ENCODE measurements around the gene BMP15.

BMP15 gene

DNA sequence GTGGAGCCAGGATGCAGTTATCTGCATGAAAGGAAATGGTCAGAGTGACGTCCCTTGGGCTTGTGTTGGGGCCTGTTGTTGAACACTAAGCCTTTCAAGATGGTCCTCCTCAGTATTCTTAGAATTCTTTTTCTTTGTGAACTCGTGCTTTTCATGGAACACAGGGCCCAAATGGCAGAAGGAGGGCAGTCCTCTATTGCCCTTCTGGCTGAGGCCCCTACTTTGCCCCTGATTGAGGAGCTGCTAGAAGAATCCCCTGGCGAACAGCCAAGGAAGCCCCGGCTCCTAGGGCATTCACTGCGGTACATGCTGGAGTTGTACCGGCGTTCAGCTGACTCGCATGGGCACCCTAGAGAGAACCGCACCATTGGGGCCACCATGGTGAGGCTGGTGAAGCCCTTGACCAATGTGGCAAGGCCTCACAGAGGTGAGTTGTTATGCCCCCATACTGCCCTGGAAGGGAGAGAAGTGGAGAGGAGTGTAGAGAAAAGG is at the start of gene BMP15:
BMP15 (plus strand) TSS at position 51 of the 492 bp plus-strand sequence; CDS start at position 100, 49 bp downstream.
- no peak for DNase-seq

DNA sequence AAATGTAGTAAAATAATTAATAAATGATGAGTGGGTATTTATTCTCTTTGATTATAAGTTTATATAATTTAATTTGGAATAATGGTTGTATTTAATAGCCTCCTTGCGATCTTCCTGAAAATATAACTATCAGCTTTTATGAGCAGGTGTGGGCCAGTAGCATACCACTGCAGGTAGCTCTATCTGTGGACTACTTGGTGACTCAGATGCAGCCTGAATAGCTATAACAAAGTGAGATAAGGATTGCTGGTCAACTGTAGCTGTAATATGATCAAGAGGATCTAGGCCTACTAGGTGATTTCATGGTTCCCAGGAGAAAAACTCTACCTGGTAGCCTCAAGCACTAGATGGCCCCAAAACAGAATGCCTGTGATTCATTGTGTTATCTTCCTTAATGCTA is 47.1 kb upstream of the BMP15 start:
- no peak for DNase-seq

- DNase-seq, result no peak
These were observed 45.2 kb upstream of the BMP15 start for GRCh38 chrX:50865311-50865710.

DNA sequence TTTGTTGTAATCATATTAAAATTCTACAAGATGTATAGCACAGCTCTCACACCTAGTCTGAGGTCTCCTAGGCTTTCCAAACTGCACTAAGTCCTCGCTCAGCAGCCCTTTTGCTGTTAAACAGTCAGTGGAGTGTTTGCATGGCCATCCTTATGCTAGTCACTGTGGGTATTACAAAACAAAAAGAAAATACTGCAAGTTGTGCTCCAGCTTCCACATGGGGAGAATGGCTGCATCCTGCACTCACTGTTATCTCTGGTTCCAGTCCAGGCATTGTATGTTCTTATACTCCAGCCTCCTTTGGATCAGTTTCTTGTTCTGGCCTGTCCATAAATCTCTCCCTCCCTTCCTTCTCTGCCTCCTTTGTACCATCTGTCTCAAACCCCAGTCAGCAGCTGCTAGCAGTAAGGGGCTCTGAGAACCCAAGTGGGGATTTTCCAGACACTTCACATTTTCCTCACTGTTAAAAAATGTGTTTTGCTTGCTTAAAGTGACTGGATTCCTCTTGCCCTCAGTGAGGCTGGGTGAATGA is 38.5 kb upstream of the BMP15 start:
- no peak for DNase-seq

- DNase-seq, result no peak
These were observed 35.7 kb upstream of the BMP15 start for GRCh38 chrX:50874876-50875275.

DNA sequence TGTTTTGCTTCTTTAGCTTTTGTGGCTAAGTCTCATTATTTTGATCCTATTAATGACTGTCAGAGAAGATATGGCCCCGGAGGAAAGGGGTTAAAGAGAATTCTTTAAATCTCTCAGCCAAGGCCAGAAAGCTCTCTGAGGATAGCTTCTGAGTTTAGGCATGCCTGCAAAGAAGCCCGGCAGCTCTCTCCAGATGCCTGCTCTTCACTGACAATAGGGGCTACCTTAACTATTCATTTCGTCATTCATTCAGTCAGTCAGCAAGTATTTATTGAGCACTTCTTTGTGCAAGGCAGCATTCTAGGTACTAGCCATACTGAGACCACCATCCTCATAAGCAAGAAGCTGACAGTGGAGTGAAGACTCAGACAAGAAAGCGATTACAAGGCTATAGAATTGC is 34.0 kb upstream of the BMP15 start:
- DNase-seq, result no peak

- no peak for DNase-seq
These were observed 33.2 kb upstream of the BMP15 start for GRCh38 chrX:50877310-50877709.

DNA sequence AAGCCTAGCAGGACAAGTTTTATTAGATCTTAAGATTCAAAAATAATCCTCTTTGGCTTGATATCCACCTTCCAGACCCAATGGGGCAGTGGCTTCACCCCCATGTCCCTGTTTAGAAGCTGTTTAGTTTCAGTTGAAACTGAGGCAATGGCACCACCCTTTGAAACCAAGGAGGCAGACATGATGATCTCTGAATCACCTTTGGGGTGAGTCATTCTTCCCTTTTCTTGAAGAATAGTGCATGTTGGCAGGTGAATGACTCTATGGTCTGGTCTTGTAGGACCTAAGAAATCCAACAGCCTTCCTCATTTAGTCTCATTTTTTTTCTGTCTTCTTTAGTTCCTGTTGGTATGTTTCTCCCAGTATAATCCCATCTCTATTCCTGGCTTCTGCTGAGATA is 29.5 kb upstream of the BMP15 start:
- DNase-seq, result no peak

GRCh38 chrX:50888884-50889283 is 21.7 kb upstream of the BMP15 start:
- DNase-seq, result no peak

DNA sequence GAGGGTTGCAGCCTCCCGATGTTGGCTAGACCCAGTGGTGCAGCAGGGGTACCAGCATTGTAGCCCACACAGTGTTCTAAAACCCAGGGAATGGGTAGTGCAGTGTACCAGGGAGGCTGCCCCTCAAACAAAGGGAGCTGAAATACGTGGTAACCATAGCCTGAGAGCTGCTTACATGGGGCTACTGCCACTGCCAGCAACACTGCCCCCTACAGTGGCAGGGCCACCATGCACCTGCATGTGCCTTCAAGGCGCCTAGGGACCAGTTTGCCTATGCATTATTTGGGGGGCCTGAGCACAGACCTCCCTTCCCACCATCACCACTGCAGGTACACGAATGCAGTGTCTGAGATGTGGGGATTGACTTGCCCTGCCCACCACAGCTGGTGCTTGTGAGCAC is 21.0 kb upstream of the BMP15 start:
- no peak for DNase-seq

GRCh38 chrX:50893047-50893446 is 17.5 kb upstream of the BMP15 start:
- DNase-seq, result no peak

DNA sequence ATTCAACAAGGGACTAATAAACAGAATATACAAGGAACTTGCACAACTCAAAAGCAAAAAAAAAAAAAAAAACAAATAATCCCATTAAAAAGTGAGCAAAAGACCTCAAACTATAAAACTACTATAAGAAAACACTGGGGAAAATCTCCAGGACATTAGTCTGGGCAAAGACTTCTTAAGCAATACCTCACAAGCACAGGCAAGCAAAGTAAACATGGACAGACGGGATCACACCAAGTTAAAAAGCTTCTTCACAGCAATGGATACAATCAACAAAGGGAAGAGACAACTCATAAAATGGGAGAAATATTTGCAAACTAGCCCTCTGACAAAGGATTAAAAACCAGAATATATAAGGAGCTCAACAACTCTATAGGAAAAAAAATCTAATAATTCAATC is 17.1 kb upstream of the BMP15 start:
- DNase-seq, result no peak

DNA sequence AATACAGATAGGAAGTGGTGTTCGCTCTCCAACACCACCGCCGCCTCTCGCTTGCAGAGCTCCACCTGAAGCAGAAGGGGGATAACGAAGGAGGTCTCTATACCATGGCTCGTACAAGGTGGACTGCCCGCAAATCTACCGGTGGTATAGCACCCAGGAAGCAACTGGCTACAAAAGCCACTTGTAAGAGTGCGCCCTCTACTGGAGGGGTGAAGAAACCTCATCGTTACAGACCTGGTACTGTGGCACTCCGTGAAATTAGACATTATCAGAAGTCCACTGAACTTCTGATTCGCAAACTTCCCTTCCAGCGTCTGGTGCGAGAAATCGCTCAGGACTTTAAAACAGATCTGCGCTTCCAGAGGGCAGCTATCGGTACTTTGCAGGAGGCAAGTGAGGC is 5.2 kb upstream of the BMP15 start:
- DNase-seq, result no peak

- DNase-seq, result no peak
These were observed 3.0 kb downstream of the BMP15 start for GRCh38 chrX:50913520-50913919.

DNA sequence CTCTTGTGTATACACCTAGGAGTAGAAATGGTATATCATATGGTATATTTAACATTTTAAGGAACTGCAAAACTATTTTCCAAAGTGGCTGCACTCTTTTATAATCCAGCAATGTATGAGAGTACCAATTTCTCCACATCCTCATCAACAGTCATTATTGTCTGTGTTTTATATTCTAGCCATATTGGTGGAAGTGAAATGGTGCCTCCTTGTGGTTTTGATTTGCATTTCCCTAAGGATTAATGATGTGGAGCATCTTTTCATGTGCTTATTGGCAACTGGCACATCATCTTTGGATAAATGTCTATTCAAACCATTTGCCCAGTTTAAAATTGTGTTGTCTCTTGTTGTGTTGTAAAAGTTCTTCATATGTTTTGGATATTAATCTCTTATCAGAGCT is 9.6 kb downstream of the BMP15 start:
- no peak for DNase-seq

DNA sequence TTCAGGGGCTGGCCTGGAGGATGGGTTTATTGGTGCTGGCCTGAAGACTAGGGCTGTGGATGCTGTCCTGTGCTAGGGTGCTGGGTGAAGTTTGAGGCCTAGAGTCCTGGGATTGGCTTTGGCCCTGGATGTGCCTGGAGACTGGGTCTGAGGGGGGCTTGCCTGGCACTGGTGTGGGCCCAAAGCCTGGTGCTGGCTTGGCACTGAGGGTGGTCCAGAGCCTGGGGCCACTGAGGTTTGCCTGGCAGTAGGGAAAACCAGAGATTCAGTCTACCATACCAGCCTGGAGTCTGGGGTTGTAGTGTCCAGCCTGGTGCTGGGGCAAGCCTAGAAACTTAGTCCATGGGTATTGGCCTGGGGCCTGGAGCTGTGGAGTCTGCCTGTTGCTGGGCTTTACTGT is 16.6 kb downstream of the BMP15 start:
- no peak for DNase-seq

- peak; percentile 6 for DNase-seq
These were observed 31.1 kb downstream of the BMP15 start for GRCh38 chrX:50941638-50942037.

DNA sequence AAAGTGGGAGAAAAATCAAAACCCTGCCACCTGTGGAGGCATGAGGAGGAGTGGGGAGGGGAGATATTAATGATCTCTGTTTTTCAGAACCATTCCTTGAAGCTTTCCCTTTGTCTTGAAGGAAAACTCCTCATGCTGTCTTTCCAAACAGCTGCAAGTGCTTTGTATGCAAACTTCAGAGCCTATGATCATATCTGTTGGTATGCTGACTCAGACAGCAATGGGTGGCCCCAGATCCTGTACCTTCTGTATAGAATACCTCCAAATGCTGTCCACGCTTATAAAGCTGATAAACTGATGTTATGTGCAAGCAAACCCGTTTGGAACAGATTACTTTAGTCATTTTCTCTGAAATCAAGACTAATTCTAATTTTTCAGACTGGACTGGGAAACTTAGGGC is 31.9 kb downstream of the BMP15 start:
- DNase-seq, result no peak

DNA sequence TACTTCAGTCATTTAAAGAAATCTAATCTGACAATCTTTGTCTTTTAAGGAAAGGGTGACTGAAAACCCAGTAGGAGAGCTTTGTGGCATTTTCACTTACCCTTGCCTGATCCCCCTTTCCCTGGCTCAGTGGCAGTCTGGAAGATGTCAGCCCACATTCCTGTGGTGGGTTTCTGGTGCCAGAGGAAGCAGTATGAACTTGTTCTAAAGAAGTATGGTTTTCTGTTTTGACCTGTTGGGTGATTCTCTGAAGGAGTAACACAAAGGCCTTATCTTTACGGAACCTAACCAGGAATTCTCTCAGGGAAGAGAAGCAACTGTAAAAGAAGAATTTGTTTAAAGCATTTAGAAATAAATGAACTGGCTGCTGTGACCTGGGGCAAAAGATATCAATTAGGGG is 41.9 kb downstream of the BMP15 start:
- DNase-seq, result no peak

DNA sequence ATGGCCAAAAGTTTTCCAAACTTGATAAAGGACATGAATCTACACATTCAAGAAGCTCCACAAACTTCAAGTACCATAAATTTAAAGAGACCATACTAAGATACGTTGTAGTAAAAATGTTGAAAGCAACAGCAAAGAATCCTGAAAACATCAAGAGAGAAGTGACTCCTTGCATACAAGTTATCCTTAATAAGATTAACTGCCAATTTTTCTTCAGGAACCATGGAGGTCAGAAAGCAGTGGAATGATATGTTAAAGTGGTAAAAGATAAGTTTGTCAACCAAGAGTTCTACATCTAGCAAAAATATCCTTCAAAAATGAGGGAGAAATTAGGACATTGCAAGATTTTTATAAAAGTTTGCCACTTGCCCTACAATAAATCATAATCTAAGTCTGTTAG is 43.3 kb downstream of the BMP15 start:
- DNase-seq, result no peak

DNA sequence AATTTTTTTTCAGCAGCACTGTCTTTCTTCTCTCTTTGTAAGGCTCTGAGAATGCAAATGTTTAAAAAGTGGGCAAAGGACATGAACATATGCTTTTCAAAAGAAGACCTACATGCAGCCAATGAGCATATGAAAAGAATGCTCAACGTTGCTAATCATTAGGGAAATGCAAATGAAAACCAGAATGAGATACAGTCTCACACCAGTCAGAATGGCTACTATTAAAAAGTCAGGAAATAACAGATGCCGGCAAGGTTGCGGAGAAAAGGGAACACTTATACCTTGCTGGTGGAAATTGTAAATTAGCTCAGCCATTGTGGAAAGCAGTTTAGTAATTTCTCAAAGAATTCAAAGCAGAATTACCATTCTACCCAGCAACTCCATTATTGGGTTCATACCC is 51.6 kb downstream of the BMP15 start:
- DNase-seq, result no peak

GRCh38 chrX:50963842-50964241 is 53.3 kb downstream of the BMP15 start:
- DNase-seq, result no peak
